ENCODE measurements around the gene ROBO2.

The ROBO2 gene

DNA sequence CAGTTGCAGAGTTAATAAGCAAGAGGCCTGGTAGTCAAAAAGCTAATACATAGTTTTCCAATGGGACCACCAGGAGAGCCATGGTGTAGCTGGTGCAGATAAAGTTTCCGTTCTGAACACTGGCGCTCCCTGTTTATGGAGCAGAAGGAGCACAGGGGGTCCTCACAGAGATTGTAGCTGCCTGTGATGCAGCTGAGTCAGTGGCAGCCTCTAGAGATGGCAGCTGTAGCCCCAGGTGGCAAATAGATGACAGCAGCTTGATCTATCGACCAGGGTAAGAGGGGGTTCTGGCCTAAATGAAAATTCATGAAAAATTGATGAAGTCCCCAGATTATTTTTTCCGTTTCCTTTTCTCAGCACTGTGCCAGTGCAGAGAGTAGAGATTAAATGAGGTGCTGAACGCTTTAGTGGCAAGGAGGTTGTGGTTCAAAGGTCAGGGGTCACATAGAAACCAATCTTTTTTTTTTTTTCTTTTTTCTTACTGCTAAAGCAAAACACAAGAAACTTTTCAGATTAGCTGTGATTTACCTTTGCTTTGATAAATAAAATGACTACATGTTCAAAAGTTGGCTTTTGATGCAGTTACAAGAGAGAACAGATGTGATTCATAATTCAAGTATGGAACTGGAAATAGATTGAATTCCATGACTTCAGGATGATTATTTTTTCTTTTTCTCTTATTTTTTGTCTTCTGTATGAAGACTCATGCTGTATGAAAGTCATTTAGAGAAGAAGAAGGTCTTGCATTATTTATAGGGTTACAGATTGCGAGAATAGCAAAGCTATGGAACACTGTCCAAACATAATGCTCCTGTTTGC, 63.3 kb downstream of the ROBO2 start:
- no peak for DNase-seq (ENCODE audit: low spot score)

DNA sequence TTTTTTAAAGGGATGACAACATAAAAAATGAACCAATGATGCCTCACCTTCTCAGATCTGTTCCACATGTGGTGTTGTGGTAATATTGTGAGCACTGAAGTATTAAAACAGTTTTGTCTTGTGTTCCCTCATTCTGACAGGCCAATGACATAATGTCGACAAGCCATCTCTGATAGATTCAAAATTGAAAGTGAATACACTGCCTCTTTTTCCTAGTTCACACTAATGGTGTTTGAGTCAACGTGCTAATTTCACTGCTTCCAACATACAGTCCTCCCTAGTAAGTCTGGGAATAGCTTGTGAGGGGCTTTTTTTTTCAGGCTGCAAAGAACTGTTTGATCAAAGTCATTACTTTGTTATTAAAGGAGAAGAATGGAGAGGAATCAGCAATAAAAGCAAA, 82.8 kb downstream of the ROBO2 start:
- no peak for DNase-seq (ENCODE audit: low spot score)

DNA sequence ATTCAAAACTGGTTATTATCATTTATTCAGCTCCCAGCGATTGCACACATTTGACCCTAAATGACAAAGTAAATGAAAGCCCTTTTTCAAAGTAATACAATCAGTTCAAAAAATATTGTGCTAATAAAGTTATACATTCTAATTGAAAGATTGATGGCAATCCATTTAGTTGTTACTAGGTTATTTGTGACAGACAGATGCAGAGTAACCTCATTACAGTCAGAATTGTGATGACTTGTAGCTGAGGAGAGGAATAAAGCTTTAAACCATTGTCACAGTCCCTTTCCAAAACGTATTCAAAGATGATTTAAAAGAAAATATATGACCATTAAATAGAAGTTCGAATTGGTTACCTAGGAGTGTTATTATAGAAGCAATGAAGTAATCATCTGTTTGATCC, 86.1 kb downstream of the ROBO2 start:
- DNase-seq (ENCODE audit: low spot score): no peak

DNA sequence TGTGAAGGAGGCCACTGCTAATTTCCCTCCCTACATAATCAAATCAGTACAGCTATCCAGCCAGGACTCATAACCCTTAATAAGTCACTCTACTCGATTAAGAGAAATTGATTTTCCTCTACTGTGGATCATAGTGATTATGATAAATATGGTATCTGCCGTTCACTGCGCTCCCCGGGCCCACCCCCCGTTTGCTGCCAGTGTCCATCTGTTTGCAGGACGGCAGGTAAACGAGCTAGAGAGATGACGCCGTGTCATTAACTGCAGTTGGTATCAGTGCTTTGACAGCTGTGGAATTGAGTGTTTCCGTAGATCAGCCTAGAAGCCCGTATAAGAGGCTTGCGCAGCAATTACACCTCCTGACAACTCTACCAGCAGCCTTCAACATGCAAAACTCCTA, 94.9 kb downstream of the ROBO2 start:
- no peak for DNase-seq (ENCODE audit: low spot score)

DNA sequence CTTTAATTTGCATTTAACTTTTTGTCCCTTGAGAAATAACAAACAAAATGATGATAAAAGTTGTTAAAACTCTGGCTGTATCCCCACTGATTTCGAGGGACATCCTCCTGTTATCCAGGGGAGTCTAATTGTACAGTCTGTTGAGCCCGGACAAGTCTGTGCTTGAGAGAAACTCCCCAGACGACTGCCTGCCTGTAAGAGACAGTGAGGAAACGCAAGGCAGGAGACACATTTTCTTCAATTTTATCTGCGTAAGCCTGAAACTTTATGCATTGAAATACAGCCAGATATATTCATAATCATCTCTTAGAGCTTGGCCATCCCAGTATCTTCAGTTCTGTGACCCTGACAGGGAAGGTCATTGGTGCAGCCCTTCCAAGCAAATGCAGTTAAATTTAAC, 97.7 kb downstream of the ROBO2 start:
- no peak for DNase-seq (ENCODE audit: low spot score)

DNA sequence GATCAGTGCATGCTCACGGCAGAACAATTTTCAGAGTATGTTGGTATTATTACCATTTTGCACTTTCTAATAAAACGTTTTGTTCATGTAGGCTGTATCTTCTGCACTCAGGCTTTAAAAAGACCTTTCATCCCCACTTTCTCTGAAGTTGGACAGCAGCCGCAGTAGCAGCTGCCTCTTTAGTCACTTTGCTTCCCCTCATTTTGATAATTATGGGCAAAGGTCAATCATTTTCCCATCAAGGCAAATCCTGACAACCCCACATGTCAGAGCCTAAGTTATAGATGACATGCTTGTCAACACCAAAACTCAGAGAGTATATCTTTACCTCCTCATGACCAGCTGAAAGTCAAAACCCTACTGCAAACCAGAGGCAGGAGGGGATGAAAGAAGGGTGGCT, 99.7 kb downstream of the ROBO2 start:
- no peak for DNase-seq (ENCODE audit: low spot score)

DNA sequence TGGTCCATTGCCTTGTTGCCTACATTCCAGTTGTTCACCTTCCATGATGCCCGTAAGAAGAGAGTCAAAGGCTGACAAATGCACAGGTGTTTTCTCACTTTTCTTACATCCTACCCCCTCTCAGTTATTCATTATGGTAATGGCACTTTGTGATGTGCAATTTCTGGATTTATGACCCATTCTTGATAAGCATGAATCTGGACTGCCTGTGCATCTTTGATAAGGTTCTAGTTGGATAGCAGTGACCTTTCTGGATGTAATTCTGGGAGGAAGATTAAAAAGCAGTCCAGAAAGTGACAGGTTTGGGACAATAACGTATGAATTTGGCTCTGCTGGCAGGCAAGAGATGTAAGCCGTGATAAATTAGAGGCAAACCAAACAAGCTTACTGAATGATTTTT, 101.5 kb downstream of the ROBO2 start:
- no peak for DNase-seq (ENCODE audit: low spot score)

DNA sequence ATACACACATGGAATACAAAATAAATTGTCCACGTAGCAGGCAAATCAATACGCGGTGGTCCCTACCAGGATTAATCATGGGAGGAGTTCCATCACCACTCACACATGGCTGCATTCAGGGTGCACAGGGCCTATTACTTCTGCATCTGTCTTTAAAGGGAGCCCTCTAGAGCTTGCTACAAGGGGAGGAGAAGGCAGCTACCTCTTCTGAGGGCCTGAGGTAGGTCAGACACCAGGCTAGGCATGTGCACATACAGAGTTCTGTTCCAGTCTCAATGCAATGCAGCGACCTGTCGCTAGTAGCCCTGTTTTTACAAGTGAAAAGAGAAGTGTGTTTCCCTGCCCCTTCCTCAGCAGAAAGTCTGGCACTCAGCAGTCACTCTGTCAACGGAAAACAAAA, 102.7 kb downstream of the ROBO2 start:
- DNase-seq (ENCODE audit: low spot score): no peak

DNA sequence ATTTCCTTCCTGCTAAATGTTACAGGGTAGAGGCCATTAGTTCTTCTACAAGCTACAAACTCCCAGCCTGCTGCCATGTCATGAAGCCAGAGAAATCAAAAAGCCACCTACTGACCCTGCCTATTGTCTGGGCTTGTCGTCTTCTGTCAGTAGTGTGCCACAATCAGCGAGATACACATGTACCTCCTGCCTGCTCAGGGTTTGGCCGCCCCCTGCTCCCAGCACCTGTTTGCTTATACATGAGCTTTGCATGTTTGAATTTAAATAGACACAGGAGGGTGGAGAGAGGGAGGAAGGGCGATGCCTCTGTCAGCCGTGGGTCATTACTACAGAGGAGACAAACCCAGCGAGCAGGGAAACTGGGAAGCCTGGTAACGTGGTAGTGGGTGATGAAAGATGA, 106.1 kb downstream of the ROBO2 start:
- DNase-seq (ENCODE audit: low spot score): no peak

DNA sequence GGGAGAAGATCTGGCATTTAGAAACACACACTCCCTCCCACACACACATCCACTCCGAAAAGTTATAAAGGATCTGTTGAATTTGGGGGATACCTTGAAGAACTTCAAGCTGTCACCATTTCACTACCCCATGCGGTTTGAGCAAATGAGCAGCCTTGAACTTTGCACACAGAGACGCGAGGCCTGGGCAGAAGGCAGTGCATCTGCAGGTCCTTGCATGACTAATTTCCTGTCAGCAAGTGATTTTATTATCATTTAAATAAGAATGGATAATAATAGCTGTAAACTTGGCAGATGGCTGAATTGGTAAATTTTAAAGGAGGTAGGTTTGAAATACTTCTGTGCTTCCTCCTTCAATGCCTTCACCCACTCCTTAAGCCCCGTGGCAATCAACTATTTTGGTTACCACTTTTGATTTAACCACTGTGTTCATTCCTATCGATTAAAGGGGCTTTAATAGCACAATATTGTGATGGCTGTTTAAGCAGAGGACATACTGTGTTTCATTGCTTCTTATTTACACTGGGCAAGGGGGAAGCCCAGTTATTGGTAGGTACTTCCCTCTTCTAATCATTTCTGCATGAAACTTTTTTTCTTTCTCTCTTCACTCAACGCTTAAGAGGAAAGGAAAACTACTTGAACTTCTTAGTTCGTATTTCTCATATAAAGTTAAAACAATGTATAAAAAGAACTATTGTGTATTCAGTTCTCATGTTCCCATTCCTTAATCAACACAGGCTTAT, 108.1 kb downstream of the ROBO2 start:
- DNase-seq (ENCODE audit: low spot score): no peak

DNA sequence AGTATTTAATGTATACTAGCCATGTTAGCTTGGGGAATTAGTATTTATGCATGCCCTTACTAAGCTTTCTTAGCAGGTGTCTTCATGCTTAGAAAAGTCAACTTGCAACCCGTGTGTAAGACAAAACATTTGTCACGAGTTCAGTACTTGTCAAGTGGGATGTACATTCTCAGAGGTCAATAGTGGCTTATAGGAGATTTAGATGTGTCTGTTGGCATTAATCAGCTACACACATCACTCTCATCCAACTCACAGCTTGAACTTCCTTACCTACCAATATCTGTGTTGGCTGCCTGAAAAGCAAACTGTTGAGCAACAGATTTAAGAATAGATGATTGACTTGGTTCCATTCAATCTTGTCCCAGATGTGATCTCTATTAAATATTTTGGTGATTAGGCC, 109.5 kb downstream of the ROBO2 start:
- no peak for DNase-seq (ENCODE audit: low spot score)

DNA sequence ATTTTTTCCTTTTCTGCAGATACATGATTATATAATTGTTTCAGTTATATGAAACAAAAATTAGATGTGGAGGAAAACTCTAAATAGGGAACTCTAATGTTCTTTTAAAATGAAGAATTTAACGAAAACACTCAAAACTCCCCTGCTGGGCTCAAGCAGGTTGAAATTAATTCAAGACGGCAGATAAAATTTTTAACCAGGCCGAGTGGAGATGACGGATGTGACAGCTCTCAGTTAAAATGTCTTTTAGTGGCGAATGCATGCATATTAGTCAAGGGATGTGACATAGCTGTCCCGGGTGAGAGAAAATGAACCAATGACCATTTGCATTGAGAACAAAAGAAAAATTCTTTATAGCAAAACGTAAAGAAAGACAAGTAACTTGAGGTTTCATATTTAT, 110.1 kb downstream of the ROBO2 start:
- no peak for DNase-seq (ENCODE audit: low spot score)

DNA sequence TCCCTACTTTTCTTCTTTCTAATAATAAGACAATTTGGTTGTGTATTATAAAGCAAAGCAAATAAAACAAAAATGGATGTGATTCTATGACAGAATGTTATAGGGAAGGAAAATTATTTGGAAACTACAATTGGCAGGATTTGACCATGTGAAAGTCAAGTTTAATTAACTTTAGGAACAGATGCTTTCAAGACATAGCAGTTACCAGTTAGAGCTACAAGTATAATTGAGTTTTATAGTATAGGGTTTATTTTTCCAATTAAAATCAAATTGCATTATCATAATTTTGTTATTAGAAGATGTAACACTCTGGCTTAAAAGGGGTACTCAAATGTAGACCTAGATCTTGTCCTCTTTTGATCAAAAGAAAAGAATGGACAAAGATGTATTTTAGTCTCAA, 110.9 kb downstream of the ROBO2 start:
- no peak for DNase-seq (ENCODE audit: low spot score)

DNA sequence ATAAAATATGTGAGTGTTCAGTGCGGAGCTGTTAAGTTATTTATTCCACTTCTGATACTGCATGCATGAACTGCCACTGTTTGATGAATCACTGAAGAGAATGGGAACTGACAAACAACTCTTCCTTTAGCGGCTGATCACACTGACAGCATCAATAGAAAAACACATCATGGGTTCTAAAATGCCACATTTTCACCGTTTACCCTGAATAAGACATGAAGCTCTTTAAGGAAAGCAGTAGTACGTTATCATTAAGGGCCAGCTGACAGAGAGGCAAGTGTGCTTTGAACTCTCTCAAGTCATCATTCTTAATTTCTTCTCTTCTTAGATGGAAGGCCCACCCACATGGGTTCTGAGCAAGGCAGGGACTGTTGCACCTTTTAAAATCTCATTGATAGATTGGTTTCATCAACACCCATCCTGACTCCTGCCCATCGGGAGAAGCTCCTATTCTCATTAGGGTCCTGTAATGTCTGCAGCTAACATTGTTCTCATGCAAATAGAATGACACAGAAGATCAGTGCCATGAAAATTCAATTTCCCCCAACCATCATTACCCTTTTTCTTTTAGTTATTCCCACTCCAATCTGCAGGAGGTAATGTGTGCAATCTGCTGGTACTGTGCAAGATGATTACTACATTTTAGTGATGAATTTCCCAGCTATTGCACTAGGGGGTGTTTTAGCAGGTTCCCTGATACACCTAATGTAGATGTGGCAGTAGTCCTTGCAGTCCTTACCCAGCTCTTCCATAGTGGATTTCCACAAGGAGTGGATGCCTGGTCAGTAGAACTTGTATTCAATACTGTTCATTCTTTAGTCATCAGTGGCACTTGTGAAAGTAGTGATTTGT, 119.1 kb downstream of the ROBO2 start:
- no peak for DNase-seq (ENCODE audit: low spot score)

DNA sequence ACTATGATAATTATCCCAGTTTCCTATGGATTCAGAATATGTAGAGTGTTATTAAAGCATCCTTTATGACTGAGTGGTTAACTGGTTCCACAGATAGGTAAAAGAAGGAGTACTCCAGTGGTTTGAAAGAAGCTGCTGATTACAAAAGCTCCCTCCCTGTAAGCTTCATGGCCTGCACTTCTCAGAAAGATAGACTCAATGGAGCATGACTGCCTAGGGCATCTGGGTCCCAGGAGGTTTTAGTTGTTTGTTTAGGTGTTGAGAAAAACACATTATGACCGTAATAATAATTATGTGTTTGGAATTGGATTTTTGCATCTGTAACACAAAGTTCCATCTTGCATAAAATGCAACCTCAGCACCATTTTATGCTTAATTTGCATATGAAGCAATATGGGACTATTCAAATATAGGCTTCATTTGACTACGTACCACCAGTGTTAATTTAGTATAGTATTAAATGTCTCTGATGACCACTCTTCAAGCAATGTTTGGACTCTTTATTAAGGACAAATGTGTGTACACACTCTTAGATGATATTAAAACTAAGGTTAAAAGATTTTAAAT, 121.1 kb downstream of the ROBO2 start:
- DNase-seq (ENCODE audit: low spot score): no peak

DNA sequence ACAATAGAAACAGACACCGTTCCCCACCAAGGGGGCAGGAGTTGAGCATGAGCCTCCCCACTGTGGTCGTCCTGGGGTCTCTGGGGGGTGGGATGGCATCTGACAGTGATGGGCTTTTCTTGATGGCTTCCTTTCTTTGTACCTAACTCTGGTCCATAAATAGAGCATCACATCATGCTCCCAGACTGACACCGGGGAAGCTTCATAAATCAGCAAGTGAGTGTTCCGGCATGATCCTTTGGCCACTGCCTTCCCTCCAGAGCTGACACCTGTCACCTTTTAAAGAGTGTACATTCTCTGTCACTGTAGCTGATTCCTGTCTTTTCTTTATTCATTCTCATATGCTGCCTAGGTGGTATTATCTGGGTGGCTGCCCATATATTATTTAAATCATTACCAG, 129.9 kb downstream of the ROBO2 start:
- DNase-seq (ENCODE audit: low spot score): no peak

DNA sequence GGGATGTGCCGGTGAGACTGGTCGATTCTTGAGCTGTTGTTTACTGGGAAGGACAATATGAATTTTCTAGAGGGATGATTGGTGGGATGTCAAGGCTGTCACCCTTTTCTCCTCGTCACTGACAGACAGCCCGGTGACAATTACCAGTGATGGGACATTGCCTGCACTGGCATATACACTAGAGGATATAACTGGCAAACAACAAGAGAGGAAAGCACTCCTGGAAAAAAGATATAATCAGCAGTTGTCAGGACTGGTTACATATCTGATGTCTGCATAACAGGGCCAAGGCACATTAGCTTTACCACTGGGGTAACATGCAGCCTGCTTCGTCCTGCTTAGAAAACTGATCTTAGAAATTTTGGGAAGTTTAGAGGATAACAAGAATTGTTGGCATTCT, 131.1 kb downstream of the ROBO2 start:
- no peak for DNase-seq (ENCODE audit: low spot score)

DNA sequence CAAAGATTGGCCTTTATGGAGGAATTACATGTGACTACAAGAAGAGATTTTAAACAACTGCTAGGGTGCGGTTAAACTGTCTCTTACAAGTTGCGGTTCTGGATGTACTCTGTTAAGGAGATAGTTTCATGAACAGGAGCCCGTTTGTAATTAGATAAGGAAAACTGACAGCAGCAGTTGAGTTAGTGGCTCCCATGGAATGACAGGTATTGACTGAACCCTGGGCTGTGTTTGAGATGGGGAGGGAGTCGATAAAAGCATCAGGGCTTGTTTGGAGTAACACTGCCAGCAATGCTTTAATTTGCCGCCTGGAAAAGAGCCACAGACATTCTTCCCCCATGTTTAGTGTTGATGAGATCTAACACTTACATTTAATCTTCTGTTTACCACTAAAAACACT, 139.9 kb downstream of the ROBO2 start:
- DNase-seq (ENCODE audit: low spot score): no peak

DNA sequence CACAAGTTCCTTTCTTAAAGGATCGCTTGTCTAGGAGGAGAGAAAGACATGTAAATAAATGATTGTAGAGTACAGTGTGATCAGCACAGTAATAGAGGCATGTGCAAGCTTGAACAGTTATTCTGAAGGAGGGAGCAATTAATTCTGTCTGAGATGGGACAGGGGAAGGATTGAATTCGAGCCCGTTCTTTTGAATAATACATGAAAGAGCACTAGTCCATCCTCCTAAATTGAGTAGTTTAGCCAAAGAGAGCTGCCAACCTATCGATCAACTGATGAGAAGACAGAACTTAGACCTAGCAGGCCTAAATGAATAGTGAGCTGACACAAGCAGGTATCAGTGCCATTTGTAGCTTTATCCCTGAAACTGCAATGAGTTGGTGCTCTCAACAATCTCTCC, 142.4 kb downstream of the ROBO2 start:
- DNase-seq (ENCODE audit: low spot score): no peak

DNA sequence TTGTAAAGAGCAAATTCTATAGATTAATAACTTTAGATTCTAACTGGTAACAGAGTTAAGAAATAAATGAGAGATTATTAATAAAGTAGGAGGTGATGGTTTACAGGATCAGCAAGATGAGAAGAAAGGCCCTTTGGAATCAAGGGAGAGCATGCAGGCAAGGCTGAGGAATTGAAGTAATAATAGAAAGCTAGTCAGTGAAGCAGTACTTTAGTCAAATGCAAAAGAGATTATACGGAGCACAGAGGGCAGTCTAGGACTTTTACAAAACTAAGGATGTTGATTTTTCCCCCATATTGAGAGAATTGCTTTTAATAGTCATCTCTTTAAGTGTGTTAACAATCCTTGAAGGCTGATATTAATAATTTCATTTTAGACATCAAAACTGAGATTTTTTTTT, 146.4 kb downstream of the ROBO2 start:
- DNase-seq (ENCODE audit: low spot score): no peak

DNA sequence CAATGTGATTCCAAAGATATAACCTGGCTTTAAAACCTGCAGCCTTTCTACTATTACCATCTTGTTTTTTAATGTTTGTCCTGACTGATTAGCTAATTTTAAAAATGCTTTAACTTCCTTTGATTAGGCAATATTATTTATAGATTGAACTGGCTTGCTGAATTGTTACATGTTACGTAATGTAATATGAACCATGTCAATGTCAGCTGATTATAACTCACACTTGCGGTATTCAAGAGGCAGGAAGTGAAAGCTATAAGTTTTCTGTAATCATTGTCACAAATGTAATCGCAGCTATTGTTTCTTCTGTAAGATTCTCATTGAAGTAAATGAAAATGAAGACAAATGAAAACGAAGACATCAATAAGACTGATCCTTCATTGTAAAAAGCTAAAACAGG, 146.8 kb downstream of the ROBO2 start:
- no peak for DNase-seq (ENCODE audit: low spot score)

DNA sequence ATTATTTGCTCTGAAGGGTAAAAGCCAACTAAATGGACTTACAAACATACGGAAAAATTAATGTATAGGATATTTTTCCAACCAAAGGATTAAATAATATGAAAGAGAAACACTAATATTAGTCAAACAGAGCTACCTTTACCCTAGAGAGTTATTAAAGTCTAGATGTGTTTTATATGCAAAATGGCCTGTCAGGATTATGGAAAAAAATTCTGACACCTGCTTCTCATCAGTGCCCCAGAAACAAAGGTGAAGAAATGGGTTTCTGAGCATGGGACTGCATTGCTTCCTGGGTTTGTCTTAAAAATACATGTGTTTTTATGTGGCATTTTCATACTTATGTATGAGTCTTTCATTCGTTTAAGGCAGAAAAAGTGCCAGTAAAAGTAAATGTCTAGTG, 148.3 kb downstream of the ROBO2 start:
- no peak for DNase-seq (ENCODE audit: low spot score)

DNA sequence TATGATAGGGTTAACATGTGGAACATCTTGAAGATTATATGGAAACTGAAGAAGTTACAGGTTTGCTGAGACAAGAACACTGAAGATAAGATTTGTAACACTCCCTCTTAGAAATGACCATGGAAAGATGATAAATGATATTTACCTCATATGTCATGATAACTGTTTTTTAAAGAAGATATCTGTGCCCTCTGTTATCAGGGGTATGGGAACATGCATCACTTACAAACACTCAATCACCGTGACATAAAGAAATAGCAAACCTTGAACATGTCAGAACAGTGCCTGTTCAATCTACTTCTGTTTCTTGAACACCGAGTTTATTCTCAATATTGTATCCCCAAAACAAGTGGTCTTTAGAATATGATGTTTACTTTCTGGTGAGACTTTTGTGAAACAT, 149.4 kb downstream of the ROBO2 start:
- DNase-seq (ENCODE audit: low spot score): no peak

All from CD4-positive, alpha-beta T cell treated with Interleukin-2 at 100 ng/mL for 4 hours (primary cell).